Endothelial cell of umbilical vein (primary cell): ENCODE results near the gene TSG101. TPM values are rescaled to one million over a fixed set of nuclear protein-coding genes. Genes with fewer than 3 reads are reported as not detected.

Experiments
- BruUV-seq: library from RNA; stranded (reverse); fragments of 400-500 nt; replicated peaks from 2 replicates; lab custom pipeline; 2021; lab: Mats Ljungman, UMichigan
- CTCF ChIA-PET: fragments of 300-600, 350-600 bp; sonication (Branson Sonifier 250); formaldehyde crosslinking; loops from one replicate; lab custom pipeline; 2021; ENCODE audit warnings: antibody characterized with exemption, inconsistent platforms; lab: Charles Lee
- POLR2A ChIA-PET: fragments of 300-600, 350-600 bp; sonication (Branson Sonifier 250); formaldehyde crosslinking; loops from one replicate; lab custom pipeline; 2021; ENCODE audit warnings: antibody characterized with exemption, inconsistent platforms; lab: Charles Lee
- DNase-seq: peaks from one replicate; pipeline ENCODE4 v3.0.0-alpha.2; 2011; ENCODE audit warnings: low read depth, low spot score
- FAIRE-seq: peaks from 2 replicates; lab custom pipeline; 2011; peaks lifted over from hg19 to GRCh38; lab: Jason Lieb, UNC
- H2AFZ ChIP-seq: 2 replicates; pipeline ENCODE4 v1.6.0; 2012; ENCODE audit warnings: low read depth, low read length, control low read depth, inconsistent platforms
- H3K27ac ChIP-seq: 2 replicates; pipeline ENCODE4 v1.5.1; 2011; ENCODE audit warnings: low read depth, mild to moderate bottlenecking, control low read depth, low read length, moderate library complexity; ENCODE audit not compliant: insufficient read depth
- H3K27me3 ChIP-seq, 2 experiments: 2 replicates each; pipeline versions ENCODE4 v1.6.0 to v1.6.1; 2011; ENCODE audit warnings: low read length in 2 of 2, mixed read lengths in 1 of 2; ENCODE audit not compliant: control insufficient read depth in 2 of 2, insufficient read depth in 2 of 2
- H3K36me3 ChIP-seq, 2 experiments: 2 replicates in 1 of 2; 3 replicates in 1 of 2; pipeline ENCODE4 v1.5.1; 2011; ENCODE audit warnings: low read length in 2 of 2, mild to moderate bottlenecking in 1 of 2, moderate library complexity in 1 of 2; ENCODE audit not compliant: control insufficient read depth in 2 of 2, insufficient read depth in 2 of 2; ENCODE audit errors: extremely low read depth in 1 of 2
- H3K4me1 ChIP-seq: 3 replicates; pipeline ENCODE4 v1.5.1; 2011; ENCODE audit warnings: mild to moderate bottlenecking, low read length; ENCODE audit not compliant: control insufficient read depth, insufficient read depth; ENCODE audit errors: extremely low read depth
- H3K4me2 ChIP-seq: 2 replicates; pipeline ENCODE4 v1.6.1; 2011; ENCODE audit warnings: low read length, control low read depth, mixed read lengths; ENCODE audit not compliant: insufficient read depth
- H3K4me3 ChIP-seq, 3 experiments: fragments of 200-600 bp in 1 of 3; sonication (generic), shearing (Covaris generic) in 1 of 3; replicated peaks in 1 of 3; 2 replicates each; pipeline ENCODE4 v1.5.1; 2011 to 2016; ENCODE audit warnings: control low read depth in 3 of 3, low read length in 3 of 3, mild to moderate bottlenecking in 2 of 3, inconsistent platforms in 1 of 3, low read depth in 1 of 3, moderate library complexity in 1 of 3; ENCODE audit not compliant: insufficient read depth in 1 of 3
- H3K79me2 ChIP-seq: 2 replicates; pipeline ENCODE4 v1.6.0; 2012; ENCODE audit warnings: low read length, inconsistent platforms; ENCODE audit not compliant: control insufficient read depth, insufficient read depth
- H3K9ac ChIP-seq: replicated peaks from 2 replicates; pipeline ENCODE3; 2011; ENCODE audit warnings: low read length, control low read depth; ENCODE audit not compliant: insufficient read depth; ENCODE audit errors: extremely low read depth
- H3K9me1 ChIP-seq: replicated peaks from 3 replicates; pipeline ENCODE4 v1.6.0; 2011; ENCODE audit warnings: mild to moderate bottlenecking, low read length; ENCODE audit not compliant: control insufficient read depth, insufficient read depth; ENCODE audit errors: extremely low read depth
- H3K9me3 ChIP-seq: replicated peaks from 2 replicates; pipeline ENCODE4 v1.5.1; 2012; ENCODE audit warnings: low read length, inconsistent platforms; ENCODE audit not compliant: control insufficient read depth, insufficient read depth
- H4K20me1 ChIP-seq: replicated peaks from 2 replicates; pipeline ENCODE3; 2011; ENCODE audit warnings: mild to moderate bottlenecking, low read length; ENCODE audit not compliant: control insufficient read depth, insufficient read depth; ENCODE audit errors: extremely low read depth
- CTCF ChIP-seq, 2 donors: IDR thresholded peaks; 1 replicate in 1 of 2; 2 replicates in 1 of 2; pipeline ENCODE4 v1.5.1; 2011; ENCODE audit warnings: low read length in 2 of 2, mild to moderate bottlenecking in 2 of 2, moderate library complexity in 2 of 2, control low read depth in 1 of 2, inconsistent platforms in 1 of 2, low read depth in 1 of 2; ENCODE audit not compliant: insufficient read depth in 1 of 2; ENCODE audit errors: extremely low read depth in 1 of 2
- EZH2 ChIP-seq: IDR thresholded peaks from 2 replicates; pipeline ENCODE4 v1.6.1; 2012; ENCODE audit warnings: borderline replicate concordance, low read depth, mild to moderate bottlenecking, moderate library complexity, low read length, inconsistent platforms; ENCODE audit not compliant: severe bottlenecking
- FOS ChIP-seq: IDR thresholded peaks from 2 replicates; pipeline ENCODE4 v1.6.1; 2011; ENCODE audit warnings: mild to moderate bottlenecking, low read length, moderate library complexity, borderline replicate concordance; ENCODE audit not compliant: insufficient read depth
- GATA2 ChIP-seq: IDR thresholded peaks from 2 replicates; pipeline ENCODE4 v1.7.0; 2011; ENCODE audit warnings: low read depth, mild to moderate bottlenecking, moderate library complexity, mixed read lengths, low read length; ENCODE audit not compliant: insufficient read length, insufficient read depth
- JUN ChIP-seq: IDR thresholded peaks from 2 replicates; pipeline ENCODE4 v1.6.1; 2011; ENCODE audit warnings: borderline replicate concordance, low read depth; ENCODE audit not compliant: insufficient read length, insufficient read depth
- MAX ChIP-seq: IDR thresholded peaks from 2 replicates; pipeline ENCODE4 v1.6.1; 2011; ENCODE audit not compliant: insufficient read depth, insufficient read length
- MYC ChIP-seq: IDR thresholded peaks from one replicate; pipeline ENCODE4 v1.6.1; 2011; ENCODE audit warnings: mild to moderate bottlenecking, low read depth, low read length
- POLR2A ChIP-seq: IDR thresholded peaks from 2 replicates; pipeline ENCODE4 v1.6.1; 2012; ENCODE audit warnings: low read depth, mild to moderate bottlenecking, control low read depth, low read length
- POLR2AphosphoS5 ChIP-seq: IDR thresholded peaks from 2 replicates; pipeline ENCODE4 v1.6.1; 2012; ENCODE audit warnings: low read depth, mild to moderate bottlenecking, control low read depth, low read length, moderate library complexity; ENCODE audit not compliant: insufficient read depth
- dilution Hi-C: fragments of 300-500 bp; cut with MboI; formaldehyde crosslinking; loops from one replicate; pipeline ENCODE4 v1.15.0; 2019; ENCODE audit warnings: low sequenced_read_pairs; ENCODE audit not compliant: extremely low pct_ligation_motif_present
- intact Hi-C: fragments of 100-400 bp; cut with micrococcal nuclease; formaldehyde crosslinking; loops from one replicate; pipeline ENCODE4 v1.10.0; 2022
- polyA plus RNA-seq, 4 experiments: library from polyadenylated mRNA; depleted of rRNA in 3 of 4; stranded (reverse) in 3 of 4; unstranded in 1 of 4; fragments of >200 nt; gene quantifications; 2 replicates each; pipeline versions ENCODE4 v1.2.1 to v1.2.3, GENCODE V29; 2011 to 2012; ENCODE audit warnings: missing spikeins in 1 of 4
- total RNA-seq: library from RNA; stranded (reverse); gene quantifications from 2 replicates; pipeline ENCODE4 v1.2.3, GENCODE V29; 2021

The TSG101 gene
- total and polyA plus RNA-seq, 2 donors (not counting 3 experiments of a cell fraction or from before 2014, with no cell fraction given), result 41.3 to 163 TPM

GRCh38 chr11:18455686-18456372 lies 70.9 kb downstream of the TSG101 start, which contains the start of gene LDHAL6A:
Gene LDHAL6A, plus strand, starts transcription at chr11:18455856. Its CDS starts 825 bp downstream, at chr11:18456681.
- no peaks in the 10 kb centered on the region for H3K36me3 ChIP-seq
- no peak within 1 kb of the TSS for H3K27ac ChIP-seq
- H3K79me2 ChIP-seq, result no peaks in the 10 kb centered on the region
- FAIRE-seq, result no peak
- no peak within 1 kb of the TSS for H3K9ac ChIP-seq
- ChIA-PET CTCF (interaction anchor here (1.4 kb wide), 1 partner anchor 212 kb away, joined by 3 read pairs; no protein-coding TSS in a partner anchor), POLR2A (no interaction called here)
- intact Hi-C loops, result no loop called here
- H3K4me3 ChIP-seq, result no peak within 1 kb of the TSS
- H3K9me3 ChIP-seq, result no peaks in the 10 kb centered on the region
- BruUV-seq, result no TSS peak
- H3K9me1 ChIP-seq, result no peaks in the 10 kb centered on the region
- H2AFZ ChIP-seq, result no peak within 1 kb of the TSS
- no peaks in the 10 kb centered on the region for H4K20me1 ChIP-seq
- TF ChIP-seq POLR2AphosphoS5 (no peak), EZH2 (no peak), CTCF (IDR thresholded peaks at IDR 0.05; ENCODE audit: extremely low read depth in 1 of 2, insufficient read depth in 1 of 2, low read depth in 1 of 2, low read length in 2 of 2) (no peak), FOS (no peak), MAX (no peak), GATA2 (no peak), POLR2A (no peak), JUN (no peak), MYC (no peak)
- H3K27me3 ChIP-seq, result no peaks in the 10 kb centered on the region
- H3K4me2 ChIP-seq, result no peak within 1 kb of the TSS
- H3K4me1 ChIP-seq, result peaks cover 5% of the 10 kb centered on the region
- dilution Hi-C loops, result no loop called here
- no peak for DNase-seq
